ENCODE measurements around the gene OR8D1. TPM values are rescaled to one million over a fixed set of nuclear protein-coding genes. Genes with fewer than 3 reads are reported as not detected.

Gene OR8D1
- total RNA-seq, 1 donor from 2014 or later, result not detected

- intact Hi-C loops (cut with DNase I), result no loop called here
- Histone ChIP-seq H3K27ac (no peak overlapping the region), H3K9me3 (no peaks in the 10 kb centered on the region), H3K4me3 (no peak overlapping the region), H3K4me1 (no peaks in the 10 kb centered on the region), H3K27me3 (no peaks in the 10 kb centered on the region), H3K36me3 (no peaks in the 10 kb centered on the region)
- no peak for DNase-seq (ENCODE audit: low spot score in 2 of 2)
- no peak for TF ChIP-seq CTCF (IDR thresholded peaks at IDR 0.05)
Measured at GRCh38 chr11:124307093-124307492, 6.7 kb downstream of the OR8D1 start.

GRCh38 chr11:124302347-124303125, 11.2 kb downstream of the OR8D1 start:
- Histone ChIP-seq H3K4me1 (no peaks in the 10 kb centered on the region), H3K9me3 (no peaks in the 10 kb centered on the region), H3K27me3 (no peaks in the 10 kb centered on the region), H3K27ac (peak overlapping the region in 1 of 2 donors; percentile 45), H3K36me3 (no peaks in the 10 kb centered on the region), H3K4me3 (no peak overlapping the region)
- intact Hi-C loops (cut with DNase I), result no loop called here
- no peak for DNase-seq (ENCODE audit: low spot score in 2 of 2)
- no peak for TF ChIP-seq CTCF (IDR thresholded peaks at IDR 0.05)

- intact Hi-C loops (cut with DNase I), result no loop called here
- Histone ChIP-seq H3K4me3 (no peak overlapping the region), H3K9me3 (no peaks in the 10 kb centered on the region), H3K27ac (peak overlapping the region in 1 of 2 donors; percentile 45), H3K27me3 (no peaks in the 10 kb centered on the region), H3K36me3 (no peaks in the 10 kb centered on the region), H3K4me1 (no peaks in the 10 kb centered on the region)
- TF ChIP-seq CTCF (IDR thresholded peaks at IDR 0.05), result no peak
- no peak for DNase-seq (ENCODE audit: low spot score in 2 of 2)
Measured at GRCh38 chr11:124301548-124301947, 12.2 kb downstream of the OR8D1 start.

GRCh38 chr11:124297921-124298320, 15.8 kb downstream of the OR8D1 start:
- no peaks in the 10 kb centered on the region for H3K36me3 ChIP-seq
- no peaks in the 10 kb centered on the region for H3K27me3 ChIP-seq
- no peak overlapping the region for H3K27ac ChIP-seq
- intact Hi-C loops (cut with DNase I), result no loop called here
- H3K4me3 ChIP-seq, result no peak overlapping the region
- DNase-seq (ENCODE audit: low spot score in 2 of 2), result no peak
- no peaks in the 10 kb centered on the region for H3K9me3 ChIP-seq
- TF ChIP-seq CTCF (IDR thresholded peaks at IDR 0.05), result no peak
- no peaks in the 10 kb centered on the region for H3K4me1 ChIP-seq

- no peak for TF ChIP-seq CTCF (IDR thresholded peaks at IDR 0.05)
- Histone ChIP-seq H3K4me3 (no peak overlapping the region), H3K9me3 (no peaks in the 10 kb centered on the region), H3K27me3 (no peaks in the 10 kb centered on the region), H3K36me3 (no peaks in the 10 kb centered on the region), H3K27ac (no peak overlapping the region), H3K4me1 (no peaks in the 10 kb centered on the region)
- DNase-seq (ENCODE audit: low spot score in 2 of 2), result no peak
- intact Hi-C loops (cut with DNase I), result no loop called here
Measured at GRCh38 chr11:124296016-124296415, 17.7 kb downstream of the OR8D1 start.
